ENCODE results near the gene KIZ. TPM values are rescaled to one million over a fixed set of nuclear protein-coding genes. Genes with fewer than 3 reads are reported as not detected.

The KIZ gene
- total RNA-seq, 1 experiment from 2014 or later = 31.8 TPM

- no peaks in the 10 kb centered on the region for H3K9me3 ChIP-seq
- Mint-ChIP-seq H3K36me3 (ENCODE audit: insufficient read depth, unreplicated experiment) (peaks cover 11% of the 10 kb centered on the region), H3K4me1 (ENCODE audit: low read depth, unreplicated experiment) (peaks cover 15% of the 10 kb centered on the region), H3K4me3 (ENCODE audit: unreplicated experiment) (no peak overlapping the region), H3K27ac (ENCODE audit: unreplicated experiment) (no peak overlapping the region), H3K9me3 (ENCODE audit: unreplicated experiment) (no peaks in the 10 kb centered on the region), H3K27me3 (ENCODE audit: insufficient read depth, unreplicated experiment) (no peaks in the 10 kb centered on the region)
- no peaks in the 10 kb centered on the region for H3K36me3 ChIP-seq (ENCODE audit: control insufficient read depth, insufficient read depth, low read length)
- peaks cover 10% of the 10 kb centered on the region for H3K4me1 ChIP-seq
- H3K4me3 ChIP-seq (ENCODE audit: low read depth, low read length) = no peak overlapping the region
- no peaks in the 10 kb centered on the region for H3K27me3 ChIP-seq (replicated peaks; ENCODE audit: control insufficient read depth, insufficient read depth, low read length)
- intact Hi-C loops (cut with micrococcal nuclease; ENCODE audit: unreplicated experiment) = loop anchor here (10.0 kb wide), 1 partner anchor 49 kb away; no protein-coding TSS in a partner anchor
- ChIA-PET POLR2A (interaction anchor here (0.5 kb wide), 1 partner anchor 256 kb away, joined by 3 read pairs; no protein-coding TSS in a partner anchor), CTCF (no interaction called here)
- DNase-seq = no peak
- TF ChIP-seq CTCF (IDR thresholded peaks at IDR 0.05; ENCODE audit: insufficient read depth in 1 of 2, low read depth in 1 of 2, low read length in 1 of 2, severe bottlenecking in 1 of 2, unreplicated experiment in 1 of 2) = no peak
- BruUV-seq (replicated peaks) = no TSS peak
Observed at GRCh38 chr20:21136015-21136732, 10.3 kb downstream of the KIZ start.

- Mint-ChIP-seq H3K27me3 (ENCODE audit: insufficient read depth, unreplicated experiment) (no peaks in the 10 kb centered on the region), H3K9me3 (ENCODE audit: unreplicated experiment) (no peaks in the 10 kb centered on the region), H3K4me3 (ENCODE audit: unreplicated experiment) (no peak overlapping the region), H3K4me1 (ENCODE audit: low read depth, unreplicated experiment) (peaks cover 15% of the 10 kb centered on the region), H3K27ac (ENCODE audit: unreplicated experiment) (no peak overlapping the region), H3K36me3 (ENCODE audit: insufficient read depth, unreplicated experiment) (peaks cover 6% of the 10 kb centered on the region)
- Histone ChIP-seq H3K36me3 (ENCODE audit: control insufficient read depth, insufficient read depth, low read length) (no peaks in the 10 kb centered on the region), H3K27me3 (replicated peaks; ENCODE audit: control insufficient read depth, insufficient read depth, low read length) (no peaks in the 10 kb centered on the region), H3K9me3 (no peaks in the 10 kb centered on the region), H3K4me1 (peaks cover 10% of the 10 kb centered on the region), H3K4me3 (ENCODE audit: low read depth, low read length) (no peak overlapping the region)
- intact Hi-C loops (cut with micrococcal nuclease; ENCODE audit: unreplicated experiment) = loop anchor here (10.0 kb wide), 1 partner anchor 48 kb away; no protein-coding TSS in a partner anchor
- CTCF ChIA-PET = no interaction called here
- POLR2A ChIA-PET = no interaction called here
- no peak for TF ChIP-seq CTCF (IDR thresholded peaks at IDR 0.05; ENCODE audit: insufficient read depth in 1 of 2, low read depth in 1 of 2, low read length in 1 of 2, severe bottlenecking in 1 of 2, unreplicated experiment in 1 of 2)
- BruUV-seq (replicated peaks) = no TSS peak
- DNase-seq = no peak
Observed at GRCh38 chr20:21137078-21137477, 11.2 kb downstream of the KIZ start.

- Histone ChIP-seq H3K4me1 (peaks cover 5% of the 10 kb centered on the region), H3K4me3 (ENCODE audit: low read depth, low read length) (no peak overlapping the region), H3K27me3 (replicated peaks; ENCODE audit: control insufficient read depth, insufficient read depth, low read length) (no peaks in the 10 kb centered on the region), H3K36me3 (ENCODE audit: control insufficient read depth, insufficient read depth, low read length) (no peaks in the 10 kb centered on the region), H3K9me3 (no peaks in the 10 kb centered on the region)
- POLR2A ChIA-PET = no interaction called here
- no peaks in the 10 kb centered on the region for H3K36me3 Mint-ChIP-seq (ENCODE audit: insufficient read depth, unreplicated experiment)
- no peak overlapping the region for H3K27ac Mint-ChIP-seq (ENCODE audit: unreplicated experiment)
- CTCF ChIA-PET = no interaction called here
- no peak overlapping the region for H3K4me3 Mint-ChIP-seq (ENCODE audit: unreplicated experiment)
- no TSS peak for BruUV-seq (replicated peaks)
- H3K9me3 Mint-ChIP-seq (ENCODE audit: unreplicated experiment) = no peaks in the 10 kb centered on the region
- intact Hi-C loops (cut with micrococcal nuclease; ENCODE audit: unreplicated experiment) = loop anchor here (10.0 kb wide), 1 partner anchor 45 kb away; no protein-coding TSS in a partner anchor
- H3K4me1 Mint-ChIP-seq (ENCODE audit: low read depth, unreplicated experiment) = peaks cover 5% of the 10 kb centered on the region
- no peaks in the 10 kb centered on the region for H3K27me3 Mint-ChIP-seq (ENCODE audit: insufficient read depth, unreplicated experiment)
- TF ChIP-seq CTCF (IDR thresholded peaks at IDR 0.05; ENCODE audit: insufficient read depth in 1 of 2, low read depth in 1 of 2, low read length in 1 of 2, severe bottlenecking in 1 of 2, unreplicated experiment in 1 of 2) = no peak
- DNase-seq = no peak
Observed at GRCh38 chr20:21139881-21140566, 14.1 kb downstream of the KIZ start.

Data from Caco-2 (cell line).